B cell (primary cell): ENCODE measurements around the gene NTNG1. TPM values are rescaled to one million over a fixed set of nuclear protein-coding genes. Genes with fewer than 3 reads are reported as not detected.
"Not testable (repeated sequence)": the region's sequence is repeated elsewhere in the genome, so short reads cannot be mapped to it uniquely, and the experiment has no call there.

Experiments
- ATAC-seq: fragments of 200-7000 bp; cut with Tn5 transposase; one replicate; pipeline ENCODE4 v1.10.0; 2021; ENCODE audit warnings: low read depth, mild to moderate bottlenecking, moderate number of reproducible peaks, moderate library complexity
- CTCF ChIA-PET: fragments of 350-600 bp; sonication (Branson Sonifier 250); formaldehyde crosslinking; loops from one replicate; lab custom pipeline; 2021; ENCODE audit warnings: antibody characterized with exemption, inconsistent platforms; lab: Charles Lee
- POLR2A ChIA-PET: fragments of 350-600 bp; sonication (Branson Sonifier 250); formaldehyde crosslinking; loops from one replicate; lab custom pipeline; 2021; ENCODE audit warnings: antibody characterized with exemption; lab: Charles Lee
- DNase-seq: peaks from one replicate; pipeline ENCODE4 v3.0.0; 2013
- H2AFZ ChIP-seq: 2 replicates; pipeline ENCODE4 v1.6.1; 2012; ENCODE audit warnings: mild to moderate bottlenecking, low read depth, low read length; ENCODE audit not compliant: insufficient read depth, poor library complexity, severe bottlenecking
- H3K27ac ChIP-seq, 2 donors: 1 replicate in 1 of 2; 2 replicates in 1 of 2; pipeline ENCODE4 v1.5.1; 2012 to 2013; ENCODE audit warnings: low read length in 2 of 2, mild to moderate bottlenecking in 2 of 2, moderate library complexity in 1 of 2
- H3K27me3 ChIP-seq, 4 experiments: fragments of 200-600 bp in 1 of 4; sonication (generic) in 1 of 4; replicated peaks in 1 of 4; 1 replicate in 2 of 4; 2 replicates in 2 of 4; pipeline versions ENCODE4 v1.6.1 to v1.7.0; 2013 to 2016; ENCODE audit warnings: low read length in 3 of 4, mild to moderate bottlenecking in 2 of 4, mixed read lengths in 1 of 4, moderate library complexity in 1 of 4; ENCODE audit not compliant: insufficient read depth in 4 of 4, control insufficient read depth in 3 of 4; ENCODE audit errors: control extremely low read depth in 1 of 4
- H3K36me3 ChIP-seq, 2 experiments: replicated peaks in 1 of 2; 1 replicate in 1 of 2; 2 replicates in 1 of 2; pipeline versions ENCODE4 v1.6.1 to v1.7.1; 2013; ENCODE audit warnings: low read length in 1 of 2; ENCODE audit not compliant: insufficient read depth in 2 of 2, control insufficient read depth in 1 of 2; ENCODE audit errors: control extremely low read depth in 1 of 2, extremely low read depth in 1 of 2
- H3K4me1 ChIP-seq, 2 donors: fragments of 200-600 bp in 1 of 2; sonication (generic) in 1 of 2; 1 replicate in 1 of 2; 2 replicates in 1 of 2; pipeline versions ENCODE4 v1.5.1 to v1.6.1; 2013 to 2017; ENCODE audit warnings: low read length in 2 of 2; ENCODE audit not compliant: control insufficient read depth in 2 of 2, insufficient read depth in 2 of 2
- H3K4me2 ChIP-seq: replicated peaks from 2 replicates; pipeline ENCODE3; 2012; ENCODE audit warnings: mild to moderate bottlenecking, low read depth, low read length; ENCODE audit not compliant: poor library complexity, severe bottlenecking
- H3K4me3 ChIP-seq, 5 experiments: fragments of 200-600 bp in 1 of 5; sonication (generic) in 1 of 5; 1 replicate in 3 of 5; 2 replicates in 2 of 5; pipeline versions ENCODE4 v1.5.1 to v1.7.0; 2011 to 2016; ENCODE audit warnings: low read length in 4 of 5, mild to moderate bottlenecking in 4 of 5, low read depth in 2 of 5, control low read depth in 1 of 5, moderate library complexity in 1 of 5; ENCODE audit not compliant: insufficient read depth in 1 of 5; ENCODE audit errors: control extremely low read depth in 1 of 5, extremely low read depth in 1 of 5
- H3K79me2 ChIP-seq: fragments of 200-600 bp; sonication (generic); one replicate; pipeline ENCODE4 v1.6.0; 2016; ENCODE audit warnings: low read length; ENCODE audit not compliant: control insufficient read depth, insufficient read depth
- H3K9ac ChIP-seq: fragments of 200-600 bp; sonication (generic); 2 replicates; pipeline ENCODE4 v1.6.1; 2017; ENCODE audit warnings: mild to moderate bottlenecking, low read length, moderate library complexity
- H3K9me3 ChIP-seq, 3 donors: one replicate each; pipeline versions ENCODE4 v1.6.1 to v1.7.1; 2013; ENCODE audit warnings: low read length in 2 of 3; ENCODE audit not compliant: control insufficient read depth in 2 of 3, insufficient read depth in 1 of 3; ENCODE audit errors: control extremely low read depth in 1 of 3
- H4K20me1 ChIP-seq: 2 replicates; pipeline ENCODE4 v1.6.0; 2012; ENCODE audit warnings: mild to moderate bottlenecking, low read length; ENCODE audit not compliant: insufficient read depth, control insufficient read depth, poor library complexity, severe bottlenecking
- H3K27ac Mint-ChIP-seq: one replicate; pipeline ENCODE4 v1.8.0; 2021; ENCODE audit warnings: mixed read lengths
- H3K27me3 Mint-ChIP-seq: one replicate; pipeline ENCODE4 v1.8.0; 2021; ENCODE audit warnings: mixed read lengths
- H3K4me1 Mint-ChIP-seq: one replicate; pipeline ENCODE4 v1.8.0; 2021; ENCODE audit warnings: mixed read lengths
- H3K4me3 Mint-ChIP-seq: one replicate; pipeline ENCODE4 v1.8.0; 2021; ENCODE audit warnings: mixed read lengths
- H3K9me3 Mint-ChIP-seq: one replicate; pipeline ENCODE4 v1.8.0; 2022; ENCODE audit warnings: mixed read lengths; ENCODE audit not compliant: insufficient read depth
- EZH2 ChIP-seq: IDR thresholded peaks from 2 replicates; pipeline ENCODE4 v1.6.1; 2012; ENCODE audit warnings: borderline replicate concordance, low read depth, mild to moderate bottlenecking, moderate library complexity, low read length; ENCODE audit not compliant: insufficient read depth, poor library complexity, severe bottlenecking
- WGBS: methylation state at CpG from one replicate; pipeline ENCODE4 v1.1.5; 2013; ENCODE audit warnings: missing lambda C conversion rate; ENCODE audit not compliant: insufficient coverage; 5-methylcytosine and 5-hydroxymethylcytosine counted together
- intact Hi-C: fragments of 100-400 bp; cut with micrococcal nuclease; formaldehyde crosslinking; loops from one replicate; pipeline ENCODE4 v1.10.0; 2022
- polyA plus RNA-seq: library from polyadenylated mRNA; depleted of rRNA; stranded (reverse); fragments of >200 nt; gene quantifications from 2 replicates; pipeline ENCODE4 v1.2.3, GENCODE V29; 2012
- total RNA-seq, 2 donors: library from RNA; stranded (reverse); fragments of 120-200 nt in 1 of 2; gene quantifications; 1 replicate in 1 of 2; 2 replicates in 1 of 2; pipeline versions ENCODE4 v1.2.3 to v1.2.4, GENCODE V29; 2013 to 2022
- TF ChIP-seq, protein P1 (sequence below): fragments of 200-600 bp; IDR thresholded peaks from one replicate; pipeline ENCODE4 v1.8.0; 2022; ENCODE audit warnings: antibody characterized with exemption, mild to moderate bottlenecking

NTNG1 gene
- total and polyA plus RNA-seq, 2 donors (not counting 1 experiment from before 2014, with no cell fraction given): 2.8 to 3.7 TPM

- no peaks in the 10 kb centered on the region for H3K79me2 ChIP-seq
- peaks cover 0 to 1% (median 1%) of the 10 kb centered on the region in 3 donors for H3K9me3 ChIP-seq
- DNase-seq (no peak), ATAC-seq (no peak)
- H3K4me3 ChIP-seq: no peak overlapping the region
- no peak overlapping the region for H2AFZ ChIP-seq
- Mint-ChIP-seq H3K27ac (no peak overlapping the region), H3K4me3 (no peak overlapping the region), H3K9me3 (peaks cover 2% of the 10 kb centered on the region), H3K27me3 (no peaks in the 10 kb centered on the region), H3K4me1 (no peaks in the 10 kb centered on the region)
- intact Hi-C loops: no loop called here
- POLR2A ChIA-PET: no interaction called here
- no peaks in the 10 kb centered on the region for H3K36me3 ChIP-seq
- H3K9ac ChIP-seq: no peak overlapping the region
- no peak overlapping the region for H3K27ac ChIP-seq
- 96% methylated on average over 3 of the region's 3 CpGs for WGBS
- TF ChIP-seq EZH2: no peak
- TF ChIP-seq, protein P1, sequence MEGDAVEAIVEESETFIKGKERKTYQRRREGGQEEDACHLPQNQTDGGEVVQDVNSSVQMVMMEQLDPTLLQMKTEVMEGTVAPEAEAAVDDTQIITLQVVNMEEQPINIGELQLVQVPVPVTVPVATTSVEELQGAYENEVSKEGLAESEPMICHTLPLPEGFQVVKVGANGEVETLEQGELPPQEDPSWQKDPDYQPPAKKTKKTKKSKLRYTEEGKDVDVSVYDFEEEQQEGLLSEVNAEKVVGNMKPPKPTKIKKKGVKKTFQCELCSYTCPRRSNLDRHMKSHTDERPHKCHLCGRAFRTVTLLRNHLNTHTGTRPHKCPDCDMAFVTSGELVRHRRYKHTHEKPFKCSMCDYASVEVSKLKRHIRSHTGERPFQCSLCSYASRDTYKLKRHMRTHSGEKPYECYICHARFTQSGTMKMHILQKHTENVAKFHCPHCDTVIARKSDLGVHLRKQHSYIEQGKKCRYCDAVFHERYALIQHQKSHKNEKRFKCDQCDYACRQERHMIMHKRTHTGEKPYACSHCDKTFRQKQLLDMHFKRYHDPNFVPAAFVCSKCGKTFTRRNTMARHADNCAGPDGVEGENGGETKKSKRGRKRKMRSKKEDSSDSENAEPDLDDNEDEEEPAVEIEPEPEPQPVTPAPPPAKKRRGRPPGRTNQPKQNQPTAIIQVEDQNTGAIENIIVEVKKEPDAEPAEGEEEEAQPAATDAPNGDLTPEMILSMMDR: no peak
- no peak overlapping the region for H3K4me2 ChIP-seq
- CTCF ChIA-PET: no interaction called here
- no peaks in the 10 kb centered on the region for H4K20me1 ChIP-seq
- H3K27me3 ChIP-seq: peaks cover 0 to 5% (median 0%) of the 10 kb centered on the region in 4 experiments
- H3K4me1 ChIP-seq: no peaks in the 10 kb centered on the region
Observed at GRCh38 chr1:107158991-107159390, 18.2 kb downstream of the NTNG1 start.

DNA sequence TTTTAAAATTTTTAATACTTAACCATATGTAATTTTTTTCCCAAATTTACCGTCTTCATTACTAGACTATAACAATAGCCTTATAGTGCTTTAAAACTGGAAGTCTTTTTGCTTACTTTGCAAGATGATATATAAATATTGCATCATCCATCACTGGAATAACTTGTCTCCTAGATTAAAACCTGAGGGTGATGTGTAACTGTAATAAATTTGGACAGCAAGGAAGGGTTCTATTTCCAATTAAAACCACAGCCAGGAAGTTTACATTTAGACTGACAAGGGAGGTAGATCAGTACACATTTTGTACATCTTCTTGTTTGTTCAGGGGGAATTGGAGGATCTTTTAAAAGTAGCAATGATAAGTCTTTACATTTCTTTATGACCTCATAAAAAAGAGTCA lies 21.9 kb downstream of the NTNG1 start:
- no peaks in the 10 kb centered on the region for H4K20me1 ChIP-seq
- TF ChIP-seq, protein P1: no peak
- TF ChIP-seq EZH2: no peak
- Mint-ChIP-seq H3K27me3 (no peaks in the 10 kb centered on the region), H3K4me1 (peaks cover under 1% of the 10 kb centered on the region), H3K27ac (no peak overlapping the region), H3K9me3 (peaks cover 11% of the 10 kb centered on the region), H3K4me3 (no peak overlapping the region)
- H3K9ac ChIP-seq: no peak overlapping the region
- POLR2A ChIA-PET: no interaction called here
- no peak overlapping the region for H3K4me3 ChIP-seq
- H3K4me2 ChIP-seq: no peak overlapping the region
- CTCF ChIA-PET: no interaction called here
- no peaks in the 10 kb centered on the region for H3K36me3 ChIP-seq
- intact Hi-C loops: no loop called here
- DNase-seq (no peak), ATAC-seq (no peak)
- H3K4me1 ChIP-seq: peaks cover 0 to under 1% of the 10 kb centered on the region in 2 donors
- H2AFZ ChIP-seq: no peak overlapping the region
- H3K27ac ChIP-seq: no peak overlapping the region
- H3K79me2 ChIP-seq: no peaks in the 10 kb centered on the region
- peaks cover 0 to 5% (median 0%) of the 10 kb centered on the region in 4 experiments for H3K27me3 ChIP-seq
- H3K9me3 ChIP-seq: peaks cover 3 to 8% (median 7%) of the 10 kb centered on the region in 3 donors
- WGBS: no CpG with 5 or more reads among the region's 1 CpG

GRCh38 chr1:107164901-107165300 lies 24.1 kb downstream of the NTNG1 start:
- DNase-seq, H3K9ac ChIP-seq, H3K4me3 ChIP-seq, H3K27ac Mint-ChIP-seq, H3K4me1 ChIP-seq, ATAC-seq, H3K4me1 Mint-ChIP-seq, H3K79me2 ChIP-seq, H3K4me2 ChIP-seq, intact Hi-C loops, H3K36me3 ChIP-seq, H3K27me3 Mint-ChIP-seq, H3K27me3 ChIP-seq, H3K27ac ChIP-seq, H3K9me3 ChIP-seq, H2AFZ ChIP-seq, CTCF ChIA-PET, H3K4me3 Mint-ChIP-seq, POLR2A ChIA-PET, H4K20me1 ChIP-seq: not testable (repeated sequence)
- H3K9me3 Mint-ChIP-seq: peaks cover 11% of the 10 kb centered on the region
- WGBS: 95% methylated on average over 7 of the region's 9 CpGs
